ENCODE results near the gene TUFT1.

Gene TUFT1

GRCh38 chr1:151511636-151512215 is 28.4 kb upstream of the TUFT1 start:
- DNase-seq (ENCODE audit: low read depth), result no peak
- in situ Hi-C loops (cut with HindIII; ENCODE audit: low sequenced_read_pairs), result no loop called here
- peak overlapping the region; percentile 55 for H3K4me3 ChIP-seq (ENCODE audit: low read depth, low read length)
- TF ChIP-seq, protein P1, sequence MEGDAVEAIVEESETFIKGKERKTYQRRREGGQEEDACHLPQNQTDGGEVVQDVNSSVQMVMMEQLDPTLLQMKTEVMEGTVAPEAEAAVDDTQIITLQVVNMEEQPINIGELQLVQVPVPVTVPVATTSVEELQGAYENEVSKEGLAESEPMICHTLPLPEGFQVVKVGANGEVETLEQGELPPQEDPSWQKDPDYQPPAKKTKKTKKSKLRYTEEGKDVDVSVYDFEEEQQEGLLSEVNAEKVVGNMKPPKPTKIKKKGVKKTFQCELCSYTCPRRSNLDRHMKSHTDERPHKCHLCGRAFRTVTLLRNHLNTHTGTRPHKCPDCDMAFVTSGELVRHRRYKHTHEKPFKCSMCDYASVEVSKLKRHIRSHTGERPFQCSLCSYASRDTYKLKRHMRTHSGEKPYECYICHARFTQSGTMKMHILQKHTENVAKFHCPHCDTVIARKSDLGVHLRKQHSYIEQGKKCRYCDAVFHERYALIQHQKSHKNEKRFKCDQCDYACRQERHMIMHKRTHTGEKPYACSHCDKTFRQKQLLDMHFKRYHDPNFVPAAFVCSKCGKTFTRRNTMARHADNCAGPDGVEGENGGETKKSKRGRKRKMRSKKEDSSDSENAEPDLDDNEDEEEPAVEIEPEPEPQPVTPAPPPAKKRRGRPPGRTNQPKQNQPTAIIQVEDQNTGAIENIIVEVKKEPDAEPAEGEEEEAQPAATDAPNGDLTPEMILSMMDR (IDR thresholded peaks at IDR 0.05; ENCODE audit: low read depth, low read length, missing control alignments), result no peak

GRCh38 chr1:151512326-151512725 is 27.8 kb upstream of the TUFT1 start:
- TF ChIP-seq, protein P1 (IDR thresholded peaks at IDR 0.05; ENCODE audit: low read depth, low read length, missing control alignments), result no peak
- DNase-seq (ENCODE audit: low read depth), result no peak
- in situ Hi-C loops (cut with HindIII; ENCODE audit: low sequenced_read_pairs), result no loop called here
- H3K4me3 ChIP-seq (ENCODE audit: low read depth, low read length), result no peak overlapping the region

DNA sequence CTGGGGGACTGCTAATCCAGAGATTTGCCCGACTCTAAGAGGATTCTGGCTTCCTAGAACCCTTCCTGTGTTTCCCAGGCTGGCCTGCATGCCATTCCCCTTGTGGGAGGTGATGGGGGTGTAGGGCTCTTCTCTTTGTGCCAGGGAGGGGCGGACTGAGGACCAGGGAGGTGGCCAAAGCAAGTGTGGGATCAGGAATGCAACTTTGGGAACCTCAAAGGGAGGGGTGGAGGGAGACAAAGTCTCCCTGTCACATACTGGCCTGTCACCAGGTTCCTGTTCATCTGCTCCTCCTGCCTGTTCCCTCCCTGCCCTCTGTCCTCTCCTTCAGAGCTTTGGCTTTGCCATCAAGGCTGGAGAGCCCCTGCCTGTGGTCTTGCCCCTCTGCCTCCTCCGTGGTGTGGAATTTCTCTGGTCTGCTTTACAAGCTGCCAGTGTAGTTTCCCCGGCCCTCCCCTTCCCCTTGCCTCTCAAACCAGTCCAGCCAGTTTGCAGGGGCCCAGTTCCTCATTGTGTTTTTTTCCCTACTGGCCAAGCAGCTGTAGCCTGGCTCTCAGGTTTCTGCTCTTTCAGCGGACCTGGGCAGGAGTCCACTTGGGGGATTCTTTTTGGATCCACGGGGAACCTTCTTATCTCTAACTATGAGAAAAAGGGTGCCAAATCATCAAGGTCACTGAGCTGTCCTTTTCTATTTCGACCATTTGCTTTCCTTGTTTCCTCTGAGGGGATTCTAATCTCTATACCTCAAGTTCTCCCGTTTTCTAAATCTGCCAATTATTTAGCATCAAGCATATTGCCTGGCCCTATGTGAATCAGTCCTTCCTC is 27.1 kb upstream of the TUFT1 start:
- DNase-seq (ENCODE audit: low read depth), result no peak
- TF ChIP-seq, protein P1 (IDR thresholded peaks at IDR 0.05; ENCODE audit: low read depth, low read length, missing control alignments), result no peak
- no peak overlapping the region for H3K4me3 ChIP-seq (ENCODE audit: low read depth, low read length)
- in situ Hi-C loops (cut with HindIII; ENCODE audit: low sequenced_read_pairs), result no loop called here

GRCh38 chr1:151513626-151514121 is 26.4 kb upstream of the TUFT1 start:
- TF ChIP-seq, protein P1 (IDR thresholded peaks at IDR 0.05; ENCODE audit: low read depth, low read length, missing control alignments), result no peak

GRCh38 chr1:151514366-151514765 is 25.7 kb upstream of the TUFT1 start:
- no peak for DNase-seq (ENCODE audit: low read depth)
- H3K4me3 ChIP-seq (ENCODE audit: low read depth, low read length), result no peak overlapping the region
- TF ChIP-seq, protein P1 (IDR thresholded peaks at IDR 0.05; ENCODE audit: low read depth, low read length, missing control alignments), result no peak
- in situ Hi-C loops (cut with HindIII; ENCODE audit: low sequenced_read_pairs), result no loop called here

More at GRCh38 chr1:151513626-151514121, 26.4 kb upstream of the TUFT1 start:
- in situ Hi-C loops (cut with HindIII; ENCODE audit: low sequenced_read_pairs), result no loop called here
- no peak overlapping the region for H3K4me3 ChIP-seq (ENCODE audit: low read depth, low read length)
- no peak for DNase-seq (ENCODE audit: low read depth)

- H3K4me3 ChIP-seq (ENCODE audit: low read depth, low read length), result no peak overlapping the region
- TF ChIP-seq, protein P1 (IDR thresholded peaks at IDR 0.05; ENCODE audit: low read depth, low read length, missing control alignments), result no peak
- no peak for DNase-seq (ENCODE audit: low read depth)
- in situ Hi-C loops (cut with HindIII; ENCODE audit: low sequenced_read_pairs), result no loop called here
Observed at GRCh38 chr1:151515265-151515664, 24.8 kb upstream of the TUFT1 start.
